NCI-H510A (cell line): ENCODE data around the gene CCDC157.

Experiments
- DNase-seq: peaks from one replicate; lab custom pipeline; 2025; lab: John Stamatoyannopoulos, UW

CCDC157 gene

GRCh38 chr22:30354644-30355043 lies 2.2 kb upstream of the CCDC157 start:
- no peak for DNase-seq

GRCh38 chr22:30357236-30357570 lies 396 bp downstream of the CCDC157 start:
- no peak for DNase-seq

- no peak for DNase-seq
Measured at GRCh38 chr22:30357650-30358215, 926 bp downstream of the CCDC157 start.

DNA sequence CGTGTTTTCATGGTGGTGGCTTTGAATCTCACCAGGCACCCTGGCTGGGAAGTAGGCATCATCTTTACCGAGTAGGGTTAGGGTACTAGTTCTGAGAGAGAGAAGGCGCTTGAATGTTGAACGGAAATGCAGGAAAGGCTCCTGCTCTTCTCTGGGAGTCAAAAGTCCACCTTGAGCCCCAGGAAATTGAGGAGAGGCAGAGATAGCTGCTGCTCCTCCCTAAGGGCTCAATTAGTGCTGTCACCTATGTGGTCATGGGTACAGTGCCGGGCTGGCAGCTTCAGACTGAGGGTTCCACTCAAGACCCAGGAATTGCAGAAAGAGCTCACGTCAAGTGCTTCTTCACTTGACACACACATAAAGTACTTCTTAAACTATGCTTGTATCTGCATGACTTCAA lies 1.7 kb downstream of the CCDC157 start:
- no peak for DNase-seq

DNA sequence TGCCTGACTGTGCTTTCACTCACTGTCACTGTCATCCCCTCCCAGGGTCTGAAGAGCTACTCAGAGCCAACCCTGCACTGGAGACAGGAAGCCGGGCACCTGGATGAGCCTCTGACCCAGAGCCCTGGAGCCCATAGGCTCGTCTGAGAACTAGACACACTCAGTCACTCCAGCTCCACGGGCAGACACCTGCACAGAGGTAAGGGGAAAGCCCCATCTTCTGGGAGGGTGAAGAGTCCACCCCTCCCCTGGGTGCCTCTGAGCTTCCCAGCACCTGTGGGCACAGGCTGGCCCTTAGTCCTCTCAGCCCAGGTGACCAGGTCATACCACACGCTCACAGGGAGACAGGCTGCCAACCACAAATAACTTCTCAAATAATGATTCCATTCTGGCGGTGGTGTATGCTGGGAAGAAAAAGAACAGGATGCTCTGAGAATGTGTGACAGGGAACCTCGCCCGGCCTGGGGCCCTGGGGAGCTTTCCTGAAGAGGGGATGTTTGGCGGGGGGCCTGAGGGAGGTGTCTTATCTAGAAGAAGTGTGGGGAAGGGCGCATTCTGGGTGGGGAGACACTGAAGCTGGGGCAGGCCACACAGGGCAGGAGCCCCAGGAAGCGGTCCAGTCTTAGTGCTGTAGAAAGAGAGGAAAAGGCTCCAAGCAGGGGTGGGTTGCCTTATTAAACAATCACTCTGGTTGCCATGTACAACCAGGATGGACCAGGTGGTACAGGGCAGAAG lies 5.3 kb downstream of the CCDC157 start:
- no peak for DNase-seq

DNA sequence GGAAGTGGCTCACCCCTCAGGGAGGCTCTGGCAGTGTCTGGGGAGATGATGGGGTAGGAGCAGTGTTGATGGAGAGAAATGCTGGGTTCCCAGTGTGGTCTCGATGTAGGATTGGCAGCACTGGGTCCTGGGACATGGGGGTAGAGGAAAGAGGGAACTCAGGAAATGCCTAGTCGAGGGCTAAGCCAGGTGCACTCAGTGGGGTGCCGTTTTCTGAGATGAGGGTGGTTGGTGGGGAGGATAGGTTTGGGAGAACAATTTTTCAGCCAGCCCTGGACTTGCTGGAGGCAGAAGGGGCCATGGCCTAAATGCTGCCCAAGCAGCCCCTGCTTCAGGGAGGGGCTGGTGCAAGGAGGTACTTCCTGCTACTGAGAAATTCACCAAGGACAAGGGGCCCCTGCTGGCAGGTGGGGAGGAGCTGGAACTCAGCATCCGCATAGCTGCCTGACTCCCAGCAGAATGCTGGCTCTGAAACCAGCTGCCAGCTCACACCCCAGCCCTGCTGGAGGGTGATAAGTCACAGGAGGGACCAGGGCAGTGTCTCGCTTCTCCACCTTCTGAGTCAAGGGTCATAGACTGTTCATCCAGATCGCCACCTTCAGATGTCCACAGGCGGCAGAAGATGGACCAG lies 6.0 kb downstream of the CCDC157 start:
- no peak for DNase-seq

DNA sequence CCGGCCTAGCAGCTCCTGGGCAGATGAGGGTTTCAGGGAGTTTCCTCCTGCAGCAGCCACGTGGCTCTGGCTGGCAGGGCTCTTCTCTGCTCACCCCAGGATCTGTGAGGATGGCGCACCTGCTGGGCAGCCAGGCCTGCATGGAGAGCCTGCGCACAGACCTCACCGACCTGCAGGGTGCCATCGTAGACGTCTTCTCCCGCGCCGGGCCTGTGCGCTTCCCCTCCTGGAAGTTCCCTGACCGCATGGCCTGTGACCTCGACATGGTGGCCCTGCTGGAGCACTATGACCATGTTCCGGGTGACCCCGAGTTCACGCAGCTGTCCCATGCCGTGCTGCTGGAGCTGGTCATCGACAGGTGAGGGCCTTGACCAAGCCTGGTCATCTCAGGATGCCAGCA lies 9.1 kb downstream of the CCDC157 start:
- no peak for DNase-seq

DNA sequence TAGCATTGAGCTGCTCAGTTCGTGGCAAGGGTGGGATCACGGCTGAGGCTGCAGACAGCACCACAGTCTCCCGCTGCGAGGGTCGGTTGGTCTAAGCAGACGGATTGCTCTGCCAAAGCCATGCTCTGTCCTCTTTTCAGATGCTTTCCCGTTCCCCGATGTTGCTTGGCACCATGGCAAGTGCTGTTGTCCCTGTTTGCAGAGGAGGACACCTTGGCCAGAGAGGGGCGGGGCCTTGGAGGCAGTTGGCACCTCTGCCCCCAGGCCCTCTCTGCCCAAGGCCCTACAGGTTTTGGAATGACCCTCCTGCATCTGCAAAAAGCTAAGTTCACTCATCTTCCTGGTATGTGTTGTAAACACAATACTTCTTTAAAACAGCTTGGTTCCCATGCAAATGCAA lies 11.6 kb downstream of the CCDC157 start:
- no peak for DNase-seq

DNA sequence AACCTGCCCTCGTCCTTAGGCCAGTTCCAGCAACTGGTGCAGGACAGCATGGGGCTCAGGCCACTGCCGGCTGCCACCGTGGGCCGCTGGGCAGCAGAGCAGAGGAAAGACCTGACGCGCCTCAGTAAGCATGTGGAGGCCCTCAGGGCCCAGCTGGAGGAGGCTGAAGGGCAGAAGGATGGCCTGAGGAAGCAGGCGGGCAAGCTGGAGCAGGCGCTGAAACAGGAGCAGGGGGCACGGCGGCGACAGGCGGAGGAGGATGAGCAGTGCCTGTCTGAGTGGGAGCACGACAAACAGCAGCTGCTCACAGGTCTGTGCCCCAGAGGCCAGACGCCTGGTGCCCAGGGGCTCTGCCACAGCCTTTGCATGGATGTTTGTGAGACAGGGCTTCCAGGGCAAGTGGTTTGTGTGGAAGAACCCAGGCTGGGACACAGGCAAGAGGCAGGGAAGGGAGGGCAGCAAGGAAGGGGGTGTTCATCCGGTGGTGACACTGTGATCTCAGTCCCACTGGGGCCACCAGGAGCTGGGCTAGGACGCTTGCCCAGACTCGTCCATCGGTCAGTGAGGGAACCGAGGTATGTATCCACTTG lies 13.9 kb downstream of the CCDC157 start:
- no peak for DNase-seq

DNA sequence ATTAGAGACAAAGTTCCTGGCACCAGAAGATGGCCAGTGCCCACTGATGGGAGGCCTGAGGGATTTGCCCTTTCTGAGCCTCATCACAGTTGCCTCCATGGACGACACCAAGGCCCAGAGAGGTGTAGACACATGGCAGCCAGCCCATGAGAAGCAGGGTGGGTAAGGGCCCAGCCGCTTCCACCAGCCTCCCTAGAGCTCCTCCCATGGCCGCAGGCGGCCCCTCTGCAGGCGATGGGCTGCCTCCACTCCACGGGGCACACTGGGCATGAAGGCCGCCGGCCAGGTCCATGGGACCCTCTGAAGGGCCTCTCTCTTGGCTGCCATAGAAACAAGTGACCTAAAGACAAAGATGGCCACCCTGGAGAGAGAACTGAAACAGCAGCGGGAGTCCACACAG lies 14.5 kb downstream of the CCDC157 start:
- no peak for DNase-seq

DNA sequence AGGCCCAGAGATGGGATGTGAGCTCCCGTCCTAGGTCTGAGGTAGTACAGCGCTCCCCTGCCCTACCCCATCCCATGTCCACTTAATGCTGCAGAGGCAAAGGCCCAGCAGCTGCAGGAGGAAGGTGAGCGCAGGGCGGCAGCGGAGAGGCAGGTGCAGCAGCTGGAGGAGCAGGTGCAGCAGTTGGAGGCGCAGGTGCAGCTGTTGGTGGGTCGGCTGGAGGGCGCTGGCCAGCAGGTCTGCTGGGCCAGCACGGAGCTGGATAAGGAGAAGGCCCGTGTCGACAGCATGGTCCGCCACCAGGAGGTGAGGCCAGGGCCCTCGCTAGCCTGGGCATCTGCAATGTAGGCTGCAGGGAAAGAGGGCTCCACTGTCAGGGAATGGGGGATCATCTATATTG lies 15.2 kb downstream of the CCDC157 start:
- peak; percentile 46 for DNase-seq

GRCh38 chr22:30372915-30373314 lies 16.1 kb downstream of the CCDC157 start:
- no peak for DNase-seq

DNA sequence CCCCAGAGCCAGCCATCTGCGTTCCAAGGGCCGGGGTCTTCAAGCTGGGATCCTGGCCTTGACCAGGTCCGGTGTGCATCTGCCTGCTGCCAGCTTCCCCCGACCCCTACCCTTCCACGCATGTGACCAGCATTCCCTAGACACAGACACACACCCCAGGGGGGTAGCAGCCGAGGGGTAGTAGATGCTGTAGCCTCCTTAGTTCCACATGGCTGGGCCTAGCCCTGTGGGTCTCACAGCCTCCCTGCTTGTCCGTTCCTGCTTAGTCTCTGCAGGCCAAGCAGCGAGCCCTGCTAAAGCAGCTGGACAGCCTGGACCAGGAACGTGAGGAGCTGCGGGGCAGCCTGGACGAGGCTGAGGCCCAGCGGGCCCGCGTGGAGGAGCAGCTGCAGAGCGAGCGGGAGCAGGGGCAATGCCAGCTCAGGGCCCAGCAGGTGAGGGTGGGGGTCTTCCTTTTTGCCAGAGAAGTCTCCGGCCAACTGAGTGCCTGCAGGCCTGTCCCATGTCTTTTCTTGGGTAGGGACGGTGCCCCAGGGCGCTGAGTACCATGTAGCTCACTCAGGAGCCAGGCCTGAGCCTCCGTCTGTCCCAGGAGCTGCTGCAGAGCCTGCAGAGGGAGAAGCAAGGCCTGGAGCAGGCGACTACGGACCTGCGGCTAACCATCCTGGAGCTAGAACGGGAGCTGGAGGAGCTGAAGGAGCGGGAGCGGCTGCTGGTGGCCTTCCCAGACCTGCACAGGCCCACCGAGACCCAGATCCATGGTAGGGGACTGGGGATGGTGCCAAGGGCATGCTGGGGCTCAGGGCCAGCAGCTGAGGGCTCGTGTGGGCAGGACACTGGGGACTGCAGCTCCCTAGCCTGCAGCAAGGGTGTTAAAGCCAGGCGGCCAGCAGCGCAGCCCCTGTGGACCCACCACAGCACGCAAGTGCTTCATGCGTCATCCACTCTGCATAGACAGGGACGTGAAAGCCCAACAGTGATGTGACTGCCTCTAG lies 16.8 kb downstream of the CCDC157 start:
- no peak for DNase-seq

DNA sequence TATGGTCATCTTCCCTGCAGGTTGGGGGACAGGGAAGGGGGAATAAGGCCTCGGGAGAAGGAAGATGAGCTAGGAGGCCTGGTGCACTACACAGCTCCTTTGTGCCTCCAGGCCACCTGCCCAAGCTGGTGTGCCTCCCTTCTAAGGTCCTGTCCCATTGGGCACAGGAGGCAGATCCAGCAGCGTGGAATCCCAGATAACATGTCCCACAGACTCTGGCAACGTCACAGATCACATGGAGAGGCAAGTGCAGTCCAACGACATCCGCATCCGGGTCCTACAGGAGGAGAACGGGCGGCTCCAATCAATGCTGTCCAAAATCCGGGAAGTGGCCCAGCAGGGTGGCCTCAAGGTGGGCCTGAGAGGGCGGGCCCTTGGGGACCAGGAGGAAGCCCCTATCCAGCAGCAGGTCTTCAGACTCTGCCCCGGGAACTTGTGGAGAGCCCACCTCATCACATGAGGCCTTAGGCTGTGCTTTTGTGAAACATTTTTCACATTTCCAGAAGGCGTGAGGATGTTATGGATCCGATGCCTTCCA lies 18.6 kb downstream of the CCDC157 start:
- DNase-seq: no peak

- no peak for DNase-seq
Measured at GRCh38 chr22:30380011-30380410, 23.2 kb downstream of the CCDC157 start.

- DNase-seq: no peak
Measured at GRCh38 chr22:30381264-30381663, 24.5 kb downstream of the CCDC157 start.

DNA sequence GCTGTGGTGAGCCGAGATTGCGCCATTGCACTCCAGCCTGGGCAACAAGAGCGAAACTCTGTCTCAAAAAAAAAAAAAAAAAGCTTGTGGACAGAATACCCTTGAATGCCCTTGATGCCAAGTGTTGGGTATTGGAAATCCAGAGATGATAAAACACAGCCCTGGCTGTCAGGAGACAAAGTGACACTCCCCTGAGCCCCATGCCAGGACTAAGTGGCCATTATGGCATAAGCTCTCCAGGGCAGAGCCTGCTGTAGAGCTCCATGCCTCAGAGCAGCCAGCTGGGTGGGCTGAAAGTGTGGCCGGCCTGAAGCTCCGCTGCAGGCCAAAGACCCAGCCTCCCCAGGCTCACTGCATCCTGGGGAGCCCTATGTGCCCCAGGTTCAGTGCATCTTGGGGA lies 25.5 kb downstream of the CCDC157 start:
- DNase-seq: no peak

DNA sequence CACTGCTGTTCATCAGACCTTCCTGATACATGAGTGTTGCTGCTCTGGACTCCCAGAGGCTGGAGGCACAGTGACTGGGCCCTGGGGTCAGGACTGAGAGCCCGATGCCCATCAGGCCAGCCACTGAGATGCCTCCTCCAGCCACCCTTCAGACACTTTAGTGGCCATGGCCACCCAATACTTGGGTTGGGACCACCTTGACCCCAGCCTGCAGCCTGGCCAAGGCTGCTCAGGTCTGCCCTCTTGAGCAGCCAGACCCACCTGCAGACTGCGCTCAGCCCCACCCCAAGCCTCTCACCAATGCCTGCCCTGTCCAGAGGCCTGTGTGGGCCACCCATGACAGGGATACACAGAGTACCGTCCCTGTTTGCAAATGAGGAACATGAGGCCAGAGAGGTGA lies 26.3 kb downstream of the CCDC157 start:
- no peak for DNase-seq

- no peak for DNase-seq
Measured at GRCh38 chr22:30385942-30386341, 29.1 kb downstream of the CCDC157 start.

DNA sequence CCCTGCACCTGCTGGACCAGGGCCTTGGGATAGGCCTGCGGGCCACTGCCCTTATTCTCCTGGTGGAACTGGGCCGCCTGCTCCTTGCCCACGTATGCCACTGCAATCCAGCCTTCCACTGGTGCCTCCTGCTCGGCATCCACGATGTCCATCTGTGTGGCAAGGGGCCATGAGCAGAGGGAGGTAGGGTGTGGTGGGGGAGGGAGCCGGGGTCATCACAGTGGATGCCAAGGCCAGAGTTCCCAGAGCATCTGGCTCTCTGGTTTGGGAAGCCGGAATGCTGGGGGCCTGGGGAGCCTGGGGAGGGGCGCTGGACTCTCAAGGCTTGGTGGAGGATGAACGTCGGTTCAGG lies 29.8 kb downstream of the CCDC157 start:
- DNase-seq: no peak

DNA sequence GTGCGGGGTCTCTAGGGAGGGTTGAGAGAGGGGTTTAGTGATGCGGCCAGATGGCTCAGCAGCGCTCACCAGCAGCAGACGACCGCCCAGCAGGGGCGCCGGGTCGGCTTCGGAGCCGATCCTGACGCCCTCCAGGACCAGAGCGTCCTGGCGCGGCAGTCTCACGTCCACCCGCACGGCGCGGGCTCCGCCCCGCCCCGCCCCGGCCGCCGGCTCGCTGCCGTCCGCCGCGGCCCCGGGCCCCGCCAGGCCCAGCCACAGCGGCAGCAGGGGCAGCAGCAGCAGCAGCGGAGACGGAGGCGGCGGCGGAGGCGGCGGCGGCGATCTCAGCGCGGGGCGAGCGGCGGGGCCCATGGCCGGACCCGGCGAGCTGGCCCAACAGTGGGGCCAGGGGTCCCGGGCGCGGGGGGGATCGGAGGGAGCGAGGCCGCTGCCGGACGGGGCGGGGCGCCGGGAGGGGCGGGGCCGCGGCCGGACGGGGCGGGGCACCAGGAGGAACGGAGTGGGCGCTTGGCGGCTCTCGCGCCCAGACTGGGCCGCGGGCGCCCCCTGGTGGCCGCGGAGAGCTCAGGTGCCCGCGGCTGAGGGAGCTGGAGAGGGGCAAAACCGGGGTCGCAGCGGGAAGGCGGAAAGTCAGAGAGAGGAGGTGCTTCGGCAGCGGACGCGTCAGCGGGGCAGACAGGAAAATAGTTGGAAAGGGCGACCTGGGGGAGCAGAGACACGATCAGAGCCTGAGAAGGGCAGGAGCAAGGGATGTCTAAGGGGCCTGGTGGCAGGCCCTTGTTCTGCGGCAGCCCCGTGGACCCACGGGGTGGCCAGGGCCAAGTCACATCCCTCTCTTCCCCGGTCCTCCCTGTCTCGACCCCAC lies 30.4 kb downstream of the CCDC157 start, which contains the start of gene RNF215:
Gene RNF215 (minus strand): TSS at position 452 of the 868 bp plus-strand sequence. CDS start 98 bp downstream, at position 354.
- no peak for DNase-seq
